HG03571 (cell line): Measurements from ENCODE around the gene TMEM163.
"Not testable (repeated sequence)": the region's sequence is repeated elsewhere in the genome, so short reads cannot be mapped to it uniquely, and the experiment has no call there.

Experiments
- ATAC-seq: cut with Tn5 transposase; IDR thresholded peaks from one replicate; pipeline ENCODE4 v1.9.1; 2021; ENCODE audit not compliant: unreplicated experiment

Gene TMEM163

DNA sequence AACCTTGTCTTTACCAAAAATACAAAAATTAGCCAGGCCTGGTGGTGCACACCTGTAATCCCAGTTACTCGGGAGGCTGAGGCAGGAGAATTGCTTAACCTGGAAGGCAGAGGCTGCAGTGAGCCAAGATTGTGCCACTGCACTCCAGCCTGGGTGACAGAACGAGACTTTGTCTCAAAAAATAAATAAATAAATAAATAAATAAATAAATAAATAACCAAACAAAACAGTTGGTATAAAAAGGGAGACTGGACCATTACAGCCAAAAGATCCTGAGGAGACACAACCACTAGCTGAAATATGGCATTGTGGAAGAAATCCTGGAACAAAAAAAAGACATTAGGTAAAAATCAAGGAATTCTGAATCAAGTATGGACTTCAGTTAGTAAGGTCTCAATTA is 4.9 kb upstream of the TMEM163 start:
- ATAC-seq, result not testable (repeated sequence)

DNA sequence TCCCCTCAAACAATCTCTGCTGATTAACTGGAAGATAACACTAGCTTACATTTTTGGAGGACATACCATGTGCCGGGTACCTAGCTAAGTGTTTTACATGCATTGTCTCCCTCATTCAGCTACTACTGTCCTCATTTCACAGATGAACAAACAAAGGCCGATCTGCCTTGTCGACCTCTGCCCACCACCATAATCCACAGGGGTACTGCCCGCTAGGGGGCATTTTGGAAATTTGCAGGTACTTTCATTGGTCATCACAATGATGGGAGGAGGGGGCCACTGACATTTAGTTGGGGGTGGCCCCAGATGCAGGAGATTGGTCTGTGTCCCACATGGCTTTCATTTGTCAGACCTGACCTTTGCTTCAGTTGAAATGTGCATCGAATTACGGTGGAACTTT is 3.9 kb upstream of the TMEM163 start:
- no peak for ATAC-seq

DNA sequence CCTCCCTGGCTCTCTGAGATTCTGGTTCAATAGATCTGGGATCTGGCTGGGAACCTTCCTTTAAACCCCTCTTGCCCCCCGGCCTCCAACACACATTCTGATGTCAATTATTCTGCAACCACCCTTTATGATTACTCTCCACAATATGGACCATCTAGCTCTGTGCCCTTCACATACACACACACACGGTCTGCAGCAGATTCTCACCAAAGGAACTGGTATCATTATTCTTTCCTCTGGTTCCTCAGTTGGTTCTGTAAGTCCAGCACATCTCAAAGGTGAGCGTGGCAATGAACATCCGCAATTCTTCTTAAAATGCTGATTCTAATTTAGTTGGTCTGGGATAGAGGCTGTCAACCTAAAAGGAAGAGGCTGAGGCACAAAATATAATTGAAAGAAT is 2.8 kb upstream of the TMEM163 start:
- ATAC-seq, result no peak

DNA sequence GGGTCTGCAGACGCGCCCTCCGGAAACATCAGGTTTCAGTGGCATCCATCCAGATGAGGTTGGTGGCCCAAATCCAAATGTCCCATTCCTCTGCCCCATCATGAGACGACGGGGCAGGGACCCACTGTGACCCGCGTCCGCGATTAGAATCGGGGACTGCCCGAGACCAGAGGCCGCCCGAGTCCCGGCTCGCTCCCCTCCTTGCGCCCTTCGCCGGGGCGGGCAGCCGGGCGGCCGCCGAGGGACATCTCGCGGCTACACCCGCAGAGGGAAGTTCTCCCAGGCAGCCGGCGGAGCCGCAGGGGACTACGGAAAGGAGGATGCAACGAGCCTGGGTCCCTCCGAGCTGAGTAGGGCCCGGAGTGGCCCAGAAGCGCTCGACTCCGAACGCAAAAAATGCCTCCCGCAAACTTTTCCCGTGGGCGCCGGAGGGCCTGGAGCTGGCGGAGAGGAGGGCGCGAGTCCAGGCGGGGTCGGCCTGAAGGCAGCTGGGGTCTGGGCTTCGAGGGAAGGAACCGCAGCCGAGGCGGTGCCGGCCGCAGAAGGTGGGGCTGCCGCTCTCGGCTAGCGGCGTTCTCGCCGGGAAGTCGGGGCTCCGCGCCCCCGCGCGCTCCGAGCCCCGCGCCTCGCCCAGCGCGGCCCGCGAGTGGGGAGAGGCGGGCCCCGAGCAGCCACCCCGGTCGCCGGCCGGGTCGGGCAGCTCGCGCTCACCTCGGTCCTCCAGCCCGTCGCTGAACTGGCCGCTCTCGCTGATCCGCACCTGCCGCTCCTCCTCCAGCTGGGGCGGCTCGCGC is 580 bp downstream of the TMEM163 start:
- no peak for ATAC-seq

DNA sequence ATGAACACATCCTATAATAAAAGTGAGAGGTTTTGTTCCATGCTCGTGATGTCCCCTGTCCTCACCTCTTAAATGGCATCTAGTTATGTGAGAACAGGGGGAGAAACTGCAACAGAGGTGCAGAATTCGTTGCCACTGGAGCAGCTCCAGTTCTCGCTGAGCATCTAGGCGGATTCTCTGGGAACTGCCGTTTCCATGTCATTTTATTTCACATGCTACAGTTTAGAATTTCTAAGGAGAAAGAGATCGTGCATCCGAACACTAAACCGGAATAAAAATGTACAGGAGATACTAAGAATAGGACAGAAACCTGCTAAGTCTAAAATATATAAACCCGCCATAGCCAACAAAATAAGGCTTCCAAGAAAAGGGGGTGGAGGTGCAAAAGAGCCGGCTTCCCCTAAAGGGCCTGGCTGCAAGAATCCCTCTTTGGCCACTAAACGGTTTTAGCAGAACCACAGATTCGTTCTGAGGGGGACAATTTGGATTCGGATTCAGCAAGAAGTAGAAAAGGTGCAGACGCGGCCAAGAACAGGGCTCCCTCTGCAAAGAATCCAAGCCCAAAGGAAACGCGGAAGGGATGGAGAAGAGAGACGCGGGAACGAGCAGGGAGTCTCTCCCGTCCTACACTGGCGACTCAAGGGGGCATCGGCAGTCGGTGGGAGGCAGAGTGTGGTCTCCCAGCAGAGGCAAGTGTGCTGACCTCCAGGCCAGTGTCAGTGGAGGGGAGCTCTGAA is 1.3 kb downstream of the TMEM163 start:
- no peak for ATAC-seq

DNA sequence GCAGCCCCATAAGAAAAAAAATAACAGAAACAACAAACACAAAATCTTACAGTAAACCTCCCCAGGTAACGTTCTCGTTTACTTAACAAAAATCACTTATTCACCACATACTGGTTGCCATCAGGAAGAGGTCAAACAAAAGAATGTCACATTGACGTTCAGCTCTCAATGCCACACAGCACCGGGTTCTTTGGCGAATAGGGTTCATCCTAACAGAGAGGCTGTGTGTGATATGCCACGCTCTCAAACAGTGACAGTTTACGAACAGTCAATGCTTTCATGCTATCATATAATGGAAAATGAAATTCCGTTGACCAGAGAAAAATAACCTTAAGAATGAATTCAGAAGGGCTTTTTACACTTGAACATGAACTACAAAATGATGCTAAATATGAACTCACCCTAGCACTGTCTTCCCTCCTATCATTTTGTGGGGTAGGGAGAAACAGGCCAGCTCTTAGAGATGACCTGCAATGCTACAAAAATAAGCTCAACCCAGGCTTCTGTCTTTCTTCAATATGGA is 2.0 kb downstream of the TMEM163 start:
- no peak for ATAC-seq

DNA sequence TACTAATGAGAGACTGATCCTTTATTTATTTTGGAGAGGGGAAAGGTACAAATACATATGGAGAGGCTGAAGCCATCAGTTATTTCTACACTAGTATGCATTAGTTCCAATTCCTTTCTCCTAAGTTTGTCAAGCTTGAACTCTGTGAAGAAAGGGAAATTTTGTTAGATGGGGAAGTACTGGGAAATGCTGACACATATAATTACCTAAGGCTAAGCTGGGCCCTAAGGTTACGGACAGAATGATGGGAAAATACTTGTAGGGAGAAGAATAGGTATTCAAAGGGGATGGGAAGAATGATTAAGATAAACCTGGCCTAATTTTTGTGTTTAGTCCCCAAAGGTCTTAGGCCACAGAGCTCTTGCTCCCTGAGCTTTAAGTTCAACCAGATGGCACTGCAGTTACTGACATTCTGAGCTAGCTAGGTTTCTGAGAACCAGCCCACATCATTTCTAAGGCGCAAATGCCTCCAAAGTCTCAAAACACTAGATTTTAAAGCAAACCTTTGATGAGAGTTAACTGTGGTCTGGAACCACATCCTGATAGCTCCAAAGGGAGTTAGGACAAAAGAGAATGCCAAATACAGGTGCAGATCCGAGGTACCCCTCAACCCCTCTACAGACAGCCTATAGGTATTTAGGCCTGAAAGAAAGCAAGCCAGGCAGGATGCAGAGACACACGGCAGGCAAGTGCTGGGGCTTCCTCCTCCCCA is 2.7 kb downstream of the TMEM163 start:
- no peak for ATAC-seq

DNA sequence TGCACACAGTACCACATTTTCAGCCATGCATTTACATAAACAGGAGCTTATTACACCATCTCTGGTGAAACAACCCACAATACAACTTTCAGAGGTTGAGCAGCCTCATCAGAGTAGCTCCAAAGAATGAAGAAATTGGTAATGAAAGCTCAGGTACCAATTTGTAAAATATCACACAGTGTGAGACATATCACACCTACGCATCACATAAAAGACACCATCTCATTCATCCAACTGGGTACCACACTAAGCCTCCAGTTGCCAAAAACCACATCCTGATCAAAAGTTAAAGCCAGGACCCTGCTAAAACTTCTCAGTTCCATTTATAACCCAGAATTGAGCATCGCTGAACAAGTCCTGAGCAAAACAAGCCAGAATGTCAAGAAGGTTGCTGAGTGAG is 4.6 kb downstream of the TMEM163 start:
- ATAC-seq, result no peak

DNA sequence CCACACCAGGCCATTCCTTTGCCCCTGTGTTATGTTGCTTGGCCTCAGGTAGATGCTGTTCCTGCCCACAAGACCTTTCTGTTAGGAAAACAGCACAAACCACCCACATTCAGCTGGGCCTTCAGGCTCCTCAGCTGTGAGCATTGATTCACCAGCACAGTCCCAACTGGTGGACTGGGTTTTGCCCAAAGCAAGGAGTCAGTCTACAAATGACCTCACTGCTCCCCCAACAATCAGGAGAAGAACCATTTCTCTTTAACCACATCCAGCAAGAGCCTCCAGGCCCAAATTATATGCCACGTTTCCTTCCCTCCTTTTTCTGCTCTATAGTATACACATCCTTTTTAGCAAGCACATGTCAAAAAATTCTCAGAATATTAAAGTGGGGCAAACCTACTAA is 5.2 kb downstream of the TMEM163 start:
- ATAC-seq, result no peak

DNA sequence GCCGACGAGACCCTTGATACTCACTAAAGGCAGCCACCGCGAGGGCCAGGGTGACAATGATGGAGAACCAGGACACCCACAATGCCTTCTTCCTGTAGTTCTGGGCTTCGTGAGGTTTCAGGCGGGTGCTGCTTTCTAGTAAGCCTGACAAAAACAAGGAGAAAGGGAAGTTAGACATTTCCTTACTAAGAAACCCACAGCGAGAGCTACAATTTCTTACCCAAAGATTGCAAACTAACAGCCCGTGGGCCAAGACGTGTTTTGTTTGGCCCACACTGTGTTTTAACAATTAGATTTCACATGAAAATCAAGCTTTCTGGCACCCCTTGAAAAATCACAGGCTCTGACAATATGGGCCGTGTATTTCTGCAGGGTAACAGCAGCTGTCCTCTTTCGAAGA is 5.6 kb downstream of the TMEM163 start:
- no peak for ATAC-seq

DNA sequence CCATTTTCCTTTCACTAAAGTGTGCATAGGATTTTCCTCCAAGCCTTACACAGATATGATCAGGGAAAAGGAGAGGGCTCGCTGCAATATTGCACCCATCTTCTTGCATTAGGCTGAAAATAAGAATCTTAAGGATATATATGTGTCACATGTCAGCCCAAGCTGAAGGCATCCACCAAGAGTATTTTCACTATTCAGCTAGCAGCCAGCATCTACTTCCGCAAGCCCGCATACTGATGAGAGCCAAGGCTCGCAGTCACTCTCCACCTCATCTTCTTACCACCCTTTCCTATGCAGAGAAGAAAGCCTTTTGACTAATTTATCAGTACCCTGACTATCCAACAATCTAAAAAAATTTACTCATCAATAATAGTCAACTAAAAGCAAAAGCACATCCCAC is 6.1 kb downstream of the TMEM163 start:
- no peak for ATAC-seq

DNA sequence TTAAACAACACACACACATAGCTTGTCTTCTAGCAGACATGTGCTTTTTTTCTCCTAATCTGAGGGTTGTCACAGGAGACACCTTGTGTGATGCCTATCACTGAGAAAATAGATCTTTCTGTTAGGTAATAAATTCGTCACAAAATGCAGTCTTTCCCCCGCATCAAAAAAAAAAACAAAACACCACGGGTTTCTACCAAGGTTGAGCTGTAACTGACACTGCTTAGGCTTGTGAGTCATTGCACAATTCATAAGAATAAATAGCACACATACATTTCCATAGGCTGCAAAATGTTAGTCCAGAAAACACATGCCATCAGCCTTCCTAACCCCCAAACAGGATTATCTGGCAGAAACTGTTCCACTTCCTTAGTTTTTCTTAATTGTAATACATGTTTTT is 6.5 kb downstream of the TMEM163 start:
- no peak for ATAC-seq

DNA sequence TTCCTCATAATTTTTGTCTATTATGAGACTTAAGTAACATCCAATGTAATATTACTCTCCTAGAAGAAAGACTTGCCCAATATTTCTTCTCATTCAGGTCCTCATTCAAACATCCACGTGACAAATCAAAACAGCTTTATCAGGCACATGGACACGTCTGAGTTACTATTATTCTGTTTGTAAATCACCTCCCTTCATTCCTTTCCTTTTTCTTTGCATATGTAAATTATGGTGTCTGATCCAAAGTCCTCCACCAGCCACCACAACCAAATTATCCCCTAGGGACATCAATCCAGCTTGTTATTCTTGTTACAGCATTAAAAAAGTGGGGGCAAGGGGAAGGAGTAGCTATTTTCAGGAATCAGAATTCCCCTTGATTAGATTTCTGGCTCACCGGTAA is 7.1 kb downstream of the TMEM163 start:
- no peak for ATAC-seq

DNA sequence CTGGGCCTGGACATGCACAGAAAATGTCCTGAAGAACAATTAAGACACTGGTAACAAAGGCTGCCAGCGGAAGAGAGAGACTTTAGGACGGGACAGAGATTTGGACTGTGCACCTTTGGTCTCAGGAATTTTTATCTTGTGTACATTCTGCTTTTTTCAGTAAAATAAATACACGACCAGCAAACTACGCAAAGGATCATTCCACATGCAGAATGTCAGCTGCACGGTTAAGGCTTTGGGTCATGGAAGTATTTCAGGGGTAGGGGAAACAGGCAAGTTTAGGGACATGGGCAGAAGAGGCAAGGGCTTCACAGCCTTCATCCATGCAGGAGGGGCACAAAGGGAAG is 11.5 kb downstream of the TMEM163 start:
- no peak for ATAC-seq

DNA sequence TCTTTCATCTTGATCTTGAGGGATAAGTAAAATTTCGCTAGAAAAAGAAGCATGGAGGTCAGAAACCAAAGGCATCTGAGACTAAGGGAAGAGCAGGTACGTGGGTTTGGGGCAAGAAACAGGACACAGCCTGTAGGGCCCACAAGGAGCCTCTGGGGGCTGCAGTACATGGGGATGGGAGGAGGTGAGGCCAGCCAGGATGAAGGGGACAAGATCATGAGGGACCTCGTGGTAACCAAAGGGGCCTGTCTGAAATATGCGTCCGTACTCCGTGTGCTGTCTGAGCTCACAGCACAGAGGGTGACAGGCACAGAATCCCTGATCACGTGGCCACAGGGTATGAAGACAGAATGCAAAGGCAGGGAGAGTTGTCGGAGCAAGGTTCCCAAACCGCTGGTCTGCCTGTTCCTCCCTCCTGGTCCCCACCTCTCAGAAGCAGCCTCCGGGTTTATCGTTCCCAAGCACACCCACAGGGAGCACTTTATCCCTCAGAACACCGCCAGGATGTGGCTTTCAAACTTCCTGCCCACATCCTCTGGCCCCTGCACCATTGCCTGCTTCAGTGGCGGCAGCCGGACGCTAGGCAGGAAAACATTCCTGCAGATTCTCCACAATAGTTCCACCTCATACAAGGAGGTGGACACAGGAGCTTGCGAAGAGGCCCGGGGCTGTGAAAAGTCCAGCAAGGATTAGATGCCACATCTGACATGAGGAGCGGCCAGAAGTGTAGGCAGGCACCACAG is 12.0 kb downstream of the TMEM163 start:
- no peak for ATAC-seq

DNA sequence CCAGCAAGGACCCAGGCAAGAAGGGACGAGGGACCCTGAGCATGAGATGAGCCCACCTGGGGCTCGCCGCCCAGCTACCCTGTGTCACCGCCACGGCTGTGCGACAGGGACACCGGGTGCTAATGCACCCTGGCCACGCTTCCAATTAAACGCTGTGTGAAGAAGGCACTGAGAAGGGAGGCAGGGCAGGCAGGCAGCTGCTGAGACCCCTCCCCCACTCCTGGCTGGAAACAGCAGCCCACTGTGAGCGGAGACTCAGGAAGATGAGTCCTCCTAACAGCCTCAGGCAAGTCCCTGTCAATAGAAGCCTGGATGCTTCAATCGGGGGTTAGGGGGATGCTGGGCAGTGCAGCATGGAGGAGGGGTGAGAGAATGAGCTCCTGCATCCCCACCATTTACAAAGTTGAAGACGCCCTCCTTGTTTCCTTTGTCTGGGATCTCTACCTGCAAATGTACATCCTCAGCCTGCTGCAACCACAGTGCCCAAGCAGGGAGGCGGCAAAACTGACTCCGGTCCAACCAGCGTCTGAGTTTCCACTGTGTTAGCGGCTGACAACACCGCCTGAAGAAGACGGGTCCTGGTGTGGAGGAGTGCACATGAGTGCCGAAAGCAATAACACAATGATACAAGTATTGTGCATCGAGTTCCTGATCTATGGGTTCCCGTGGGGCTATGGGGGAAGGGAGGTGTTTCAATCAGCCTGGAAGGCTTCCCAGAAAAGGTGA is 12.8 kb downstream of the TMEM163 start:
- no peak for ATAC-seq

DNA sequence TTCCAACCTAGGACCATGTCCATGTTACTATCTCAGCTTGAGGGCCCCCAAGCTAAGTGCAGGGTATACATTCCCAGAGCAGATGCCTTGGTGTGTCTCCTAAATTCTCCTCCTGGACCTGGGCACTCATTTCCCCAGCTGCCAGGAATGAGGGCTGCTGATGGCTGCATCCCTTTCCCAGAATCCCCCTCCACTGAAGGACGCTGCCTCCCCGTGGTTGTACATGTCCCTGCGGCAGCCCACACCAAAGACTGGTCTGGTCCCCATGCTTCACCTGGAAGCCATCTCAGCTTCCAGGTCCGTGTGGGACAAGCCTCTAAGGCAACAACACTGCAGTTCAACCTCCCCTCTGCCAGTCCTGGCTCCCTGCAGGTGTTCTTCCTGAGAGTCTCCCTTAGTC is 14.6 kb downstream of the TMEM163 start:
- ATAC-seq, result no peak

DNA sequence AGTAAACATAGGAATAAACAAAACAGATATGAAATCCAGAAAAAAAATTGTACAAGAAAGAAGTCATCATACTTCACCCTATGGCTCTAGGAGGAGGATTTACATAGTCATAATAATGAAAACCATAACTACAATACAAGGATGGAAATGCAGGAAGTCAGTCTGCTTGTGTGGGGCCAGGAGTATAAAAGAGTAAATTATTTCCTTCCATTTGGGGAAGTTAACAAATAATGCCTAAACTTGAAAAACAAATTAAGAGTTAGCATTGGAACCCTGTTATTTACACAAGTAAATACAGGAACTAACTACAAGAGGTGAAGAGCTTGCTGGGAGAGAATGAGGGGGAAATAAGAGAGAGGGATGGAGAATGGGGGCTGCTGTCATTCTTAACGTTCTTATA is 15.4 kb downstream of the TMEM163 start:
- ATAC-seq, result no peak

DNA sequence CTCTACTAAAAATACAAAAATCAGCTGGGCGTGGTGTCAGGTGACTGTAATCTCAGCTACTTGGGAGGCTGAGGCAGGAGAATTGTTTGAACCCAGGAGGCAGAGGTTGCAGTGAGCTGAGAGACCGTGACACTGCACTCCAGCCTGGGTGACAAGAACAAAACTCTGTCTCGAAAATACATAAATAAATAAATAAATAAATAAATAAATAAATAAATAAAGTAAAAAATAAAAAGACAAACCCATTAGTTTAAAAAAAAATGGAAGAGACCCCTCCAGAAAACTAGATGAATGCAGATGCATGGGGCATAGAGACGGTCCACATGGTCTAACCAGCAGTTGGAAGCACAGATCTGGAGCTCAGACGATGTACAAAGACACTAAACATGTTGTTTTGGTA is 18.1 kb downstream of the TMEM163 start:
- ATAC-seq, result no peak

DNA sequence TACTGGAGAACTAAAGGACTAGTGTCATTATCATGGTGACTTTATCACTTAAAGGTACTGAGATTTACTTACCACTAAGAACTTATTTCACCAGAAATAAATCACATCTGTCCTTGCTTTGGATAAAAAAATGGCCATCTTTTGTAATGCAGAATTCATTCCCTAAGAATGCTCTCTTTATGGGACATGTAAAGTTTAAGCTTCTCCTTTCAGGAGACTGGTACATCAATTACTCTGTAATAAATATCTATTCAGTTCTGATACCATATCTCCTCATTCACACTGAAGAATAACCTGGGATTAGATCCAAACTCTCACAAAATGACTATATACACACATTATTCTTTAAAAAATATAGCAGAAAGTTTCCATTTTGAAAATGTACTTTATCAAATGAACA is 24.4 kb downstream of the TMEM163 start:
- no peak for ATAC-seq
